Endodermal cell (in vitro differentiated cells): ENCODE data around the gene HDAC4. TPM values are rescaled to one million over a fixed set of nuclear protein-coding genes. Genes with fewer than 3 reads are reported as not detected.

Source experiments
- DNase-seq: peaks from one replicate; pipeline ENCODE4 v3.0.0-alpha.2; 2017
- H3K27ac ChIP-seq: 2 replicates; pipeline ENCODE4 v1.5.1; 2013; ENCODE audit warnings: mild to moderate bottlenecking, low read depth, low read length, moderate library complexity
- H3K27me3 ChIP-seq: 2 replicates; pipeline ENCODE4 v1.6.1; 2013; ENCODE audit warnings: mild to moderate bottlenecking, low read length, moderate library complexity; ENCODE audit not compliant: insufficient read depth, control insufficient read depth, poor library complexity, severe bottlenecking
- H3K36me3 ChIP-seq: 2 replicates; pipeline ENCODE4 v1.7.0; 2013; ENCODE audit warnings: mild to moderate bottlenecking, low read length, moderate library complexity; ENCODE audit not compliant: control insufficient read depth, insufficient read depth
- H3K4me1 ChIP-seq: one replicate; pipeline ENCODE4 v1.7.0; 2013; ENCODE audit warnings: low read length; ENCODE audit not compliant: control insufficient read depth, insufficient read depth
- H3K4me3 ChIP-seq: 2 replicates; pipeline ENCODE4 v1.5.1; 2013; ENCODE audit warnings: mild to moderate bottlenecking, low read length, moderate library complexity
- H3K9ac ChIP-seq: 2 replicates; pipeline ENCODE4 v1.6.1; 2013; ENCODE audit warnings: mild to moderate bottlenecking, low read length, moderate library complexity; ENCODE audit not compliant: poor library complexity, severe bottlenecking; ENCODE audit errors: extremely low read depth
- H3K9me3 ChIP-seq: 2 replicates; pipeline ENCODE4 v1.6.1; 2013; ENCODE audit warnings: mild to moderate bottlenecking, low read length, moderate library complexity; ENCODE audit not compliant: control insufficient read depth
- H3K27ac Mint-ChIP-seq: 2 replicates; pipeline ENCODE4 v1.8.0; 2020; ENCODE audit warnings: mixed read lengths
- H3K27me3 Mint-ChIP-seq: 2 replicates; pipeline ENCODE4 v1.8.0; 2021; ENCODE audit warnings: mild to moderate bottlenecking, mixed read lengths; ENCODE audit not compliant: insufficient read depth
- H3K36me3 Mint-ChIP-seq: 2 replicates; pipeline ENCODE4 v1.8.0; 2020; ENCODE audit warnings: low read depth, mixed read lengths
- H3K4me1 Mint-ChIP-seq: 2 replicates; pipeline ENCODE4 v1.8.0; 2020; ENCODE audit warnings: mixed read lengths
- H3K4me3 Mint-ChIP-seq: 2 replicates; pipeline ENCODE4 v1.8.0; 2020; ENCODE audit warnings: mild to moderate bottlenecking, moderate library complexity, mixed read lengths
- H3K9me3 Mint-ChIP-seq: 2 replicates; pipeline ENCODE4 v1.8.0; 2020; ENCODE audit warnings: mild to moderate bottlenecking, mixed read lengths
- WGBS, 2 experiments: methylation state at CpG; one replicate each; pipeline versions ENCODE4 v1.1.5 to v1.1.7; 2013; ENCODE audit warnings: missing lambda C conversion rate in 2 of 2, mixed read lengths in 1 of 2; ENCODE audit not compliant: insufficient coverage in 1 of 2, insufficient read length in 1 of 2; 5-methylcytosine and 5-hydroxymethylcytosine counted together
- total RNA-seq, 2 donors: library from RNA; stranded (reverse); fragmentation: NEBNext Ultra II Directional in 1 of 2; extraction: Animal tissue kit (Norgen Biotek cat#: 25700) in 1 of 2; gene quantifications; 2 replicates in 1 of 2; 3 replicates in 1 of 2; pipeline ENCODE4 v1.2.1, GENCODE V29; 2021
- TF ChIP-seq, protein P1 (sequence below): fragments of 200-600 bp; sonication (generic); conservative IDR thresholded peaks from 2 replicates; pipeline ENCODE4 v1.5.0; 2021; ENCODE audit warnings: antibody characterized with exemption, mild to moderate bottlenecking

Gene HDAC4
- total RNA-seq, 2 donors from 2014 or later: 45.7 to 51.2 TPM

- H3K9ac ChIP-seq: no peak overlapping the region
- DNase-seq: peak; percentile 12
- H3K36me3 Mint-ChIP-seq: peaks cover 11% of the 10 kb centered on the region
- H3K4me3 Mint-ChIP-seq: no peak overlapping the region
- TF ChIP-seq, protein P1, sequence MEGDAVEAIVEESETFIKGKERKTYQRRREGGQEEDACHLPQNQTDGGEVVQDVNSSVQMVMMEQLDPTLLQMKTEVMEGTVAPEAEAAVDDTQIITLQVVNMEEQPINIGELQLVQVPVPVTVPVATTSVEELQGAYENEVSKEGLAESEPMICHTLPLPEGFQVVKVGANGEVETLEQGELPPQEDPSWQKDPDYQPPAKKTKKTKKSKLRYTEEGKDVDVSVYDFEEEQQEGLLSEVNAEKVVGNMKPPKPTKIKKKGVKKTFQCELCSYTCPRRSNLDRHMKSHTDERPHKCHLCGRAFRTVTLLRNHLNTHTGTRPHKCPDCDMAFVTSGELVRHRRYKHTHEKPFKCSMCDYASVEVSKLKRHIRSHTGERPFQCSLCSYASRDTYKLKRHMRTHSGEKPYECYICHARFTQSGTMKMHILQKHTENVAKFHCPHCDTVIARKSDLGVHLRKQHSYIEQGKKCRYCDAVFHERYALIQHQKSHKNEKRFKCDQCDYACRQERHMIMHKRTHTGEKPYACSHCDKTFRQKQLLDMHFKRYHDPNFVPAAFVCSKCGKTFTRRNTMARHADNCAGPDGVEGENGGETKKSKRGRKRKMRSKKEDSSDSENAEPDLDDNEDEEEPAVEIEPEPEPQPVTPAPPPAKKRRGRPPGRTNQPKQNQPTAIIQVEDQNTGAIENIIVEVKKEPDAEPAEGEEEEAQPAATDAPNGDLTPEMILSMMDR: no peak
- H3K36me3 ChIP-seq: no peaks in the 10 kb centered on the region
- peaks cover 17% of the 10 kb centered on the region for H3K9me3 ChIP-seq
- H3K27ac ChIP-seq: no peak overlapping the region
- H3K9me3 Mint-ChIP-seq: peaks cover 21% of the 10 kb centered on the region
- peaks cover 14% of the 10 kb centered on the region for H3K4me1 Mint-ChIP-seq
- peaks cover 10% of the 10 kb centered on the region for H3K4me1 ChIP-seq
- no peaks in the 10 kb centered on the region for H3K27me3 Mint-ChIP-seq
- H3K4me3 ChIP-seq: no peak overlapping the region
- no peak overlapping the region for H3K27ac Mint-ChIP-seq
- WGBS, 2 experiments: 93 to 96% methylated on average over 13 to 22 of the region's 22 CpGs
- no peaks in the 10 kb centered on the region for H3K27me3 ChIP-seq
Observed at GRCh38 chr2:239261796-239262483, 138.9 kb downstream of the HDAC4 start.

GRCh38 chr2:239261356-239261755 is 139.5 kb downstream of the HDAC4 start:
- DNase-seq: no peak
- no peak overlapping the region for H3K4me3 ChIP-seq
- H3K27ac Mint-ChIP-seq: no peak overlapping the region

DNA sequence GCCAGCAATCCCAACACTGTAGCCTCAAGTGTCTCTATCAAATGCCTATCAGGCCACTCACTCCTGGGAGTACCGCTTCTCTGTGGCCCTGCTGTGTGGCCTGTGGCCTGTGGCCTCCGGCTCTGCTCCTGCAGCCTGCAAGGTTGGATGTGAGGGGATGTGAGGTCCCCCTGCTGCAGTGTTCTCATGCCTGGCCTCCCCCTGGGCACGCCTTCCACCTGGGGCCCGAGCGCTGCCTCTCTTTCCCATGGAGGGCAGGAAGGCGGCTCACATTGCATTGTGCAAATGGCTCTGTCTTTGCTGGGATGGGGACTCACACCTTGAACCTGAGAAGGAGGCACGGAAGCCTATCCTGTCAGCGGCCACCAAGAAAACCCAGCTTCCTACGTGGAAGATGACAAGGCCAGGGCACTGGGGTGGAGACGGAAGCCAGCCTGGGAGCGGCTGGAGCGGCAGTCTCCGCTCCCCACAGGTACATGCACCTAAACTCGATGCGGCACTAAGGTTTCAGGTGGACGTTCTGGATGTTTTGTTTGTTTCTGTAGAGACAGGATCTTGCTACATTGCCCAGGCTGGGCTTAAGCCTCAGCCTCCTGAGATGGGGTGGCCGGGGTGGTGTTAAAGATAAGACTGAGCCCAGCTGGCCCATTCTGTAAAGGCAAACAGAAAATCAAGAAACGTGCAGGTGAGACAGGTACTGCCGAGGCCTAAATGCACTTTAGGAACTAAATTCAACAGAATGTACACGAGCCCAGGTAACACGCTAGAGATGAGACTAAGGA is 140.1 kb downstream of the HDAC4 start:
- no peak overlapping the region for H3K4me3 ChIP-seq
- H3K4me1 ChIP-seq: peaks cover 8% of the 10 kb centered on the region
- H3K27me3 Mint-ChIP-seq: no peaks in the 10 kb centered on the region
- no peaks in the 10 kb centered on the region for H3K36me3 ChIP-seq
- DNase-seq: peak; percentile 15
- no peak overlapping the region for H3K9ac ChIP-seq
- H3K4me1 Mint-ChIP-seq: peaks cover 14% of the 10 kb centered on the region
- no peaks in the 10 kb centered on the region for H3K27me3 ChIP-seq
- no peak overlapping the region for H3K4me3 Mint-ChIP-seq
- peaks cover 11% of the 10 kb centered on the region for H3K36me3 Mint-ChIP-seq
- no peak overlapping the region for H3K27ac ChIP-seq
- peaks cover 21% of the 10 kb centered on the region for H3K9me3 Mint-ChIP-seq
- no peak overlapping the region for H3K27ac Mint-ChIP-seq
- TF ChIP-seq, protein P1: no peak
- WGBS, 2 experiments: 96 to 98% methylated on average over 17 to 21 of the region's 21 CpGs
- H3K9me3 ChIP-seq: peaks cover 17% of the 10 kb centered on the region

More at GRCh38 chr2:239261356-239261755, 139.5 kb downstream of the HDAC4 start:
- Mint-ChIP-seq H3K4me3 (no peak overlapping the region), H3K9me3 (peaks cover 21% of the 10 kb centered on the region), H3K36me3 (peaks cover 11% of the 10 kb centered on the region), H3K27me3 (no peaks in the 10 kb centered on the region), H3K4me1 (peaks cover 14% of the 10 kb centered on the region)
- WGBS, 2 experiments: 90 to 96% methylated on average over 3 to 8 of the region's 8 CpGs
- Histone ChIP-seq H3K9me3 (peaks cover 17% of the 10 kb centered on the region), H3K27ac (no peak overlapping the region), H3K9ac (no peak overlapping the region), H3K36me3 (no peaks in the 10 kb centered on the region), H3K27me3 (no peaks in the 10 kb centered on the region), H3K4me1 (peaks cover 10% of the 10 kb centered on the region)
- TF ChIP-seq, protein P1: no peak
